Neural crest cell (in vitro differentiated cells): ENCODE data around the gene TSHZ1. TPM values are rescaled to one million over a fixed set of nuclear protein-coding genes. Genes with fewer than 3 reads are reported as not detected.

ENCODE experiments used
- DNase-seq: peaks from one replicate; pipeline ENCODE4 v3.0.0; 2021; ENCODE audit warnings: low read depth, mixed read lengths, low spot score
- H3K27ac Mint-ChIP-seq: one replicate; pipeline ENCODE4 v1.8.0; 2021; ENCODE audit warnings: mild to moderate bottlenecking, mixed read lengths; ENCODE audit not compliant: unreplicated experiment
- H3K27me3 Mint-ChIP-seq: 2 replicates; pipeline ENCODE4 v1.8.0; 2021; ENCODE audit warnings: low read depth, mild to moderate bottlenecking, mixed read lengths
- H3K36me3 Mint-ChIP-seq: 2 replicates; pipeline ENCODE4 v1.8.0; 2021; ENCODE audit warnings: low read depth, mild to moderate bottlenecking, mixed read lengths
- H3K4me1 Mint-ChIP-seq: 2 replicates; pipeline ENCODE4 v1.8.0; 2021; ENCODE audit warnings: mixed read lengths
- H3K4me3 Mint-ChIP-seq: one replicate; pipeline ENCODE4 v1.8.0; 2021; ENCODE audit warnings: mild to moderate bottlenecking, mixed read lengths
- H3K9me3 Mint-ChIP-seq: 2 replicates; pipeline ENCODE4 v1.8.0; 2021; ENCODE audit warnings: mixed read lengths
- CTCF ChIP-seq: fragments of 200-600 bp; sonication (generic); conservative IDR thresholded peaks from 2 replicates; pipeline ENCODE4 v1.5.0; 2021; ENCODE audit warnings: antibody characterized with exemption, mild to moderate bottlenecking
- total RNA-seq: library from RNA; stranded (reverse); gene quantifications from 2 replicates; pipeline ENCODE4 v1.2.1, GENCODE V29; 2021

TSHZ1 gene
- total RNA-seq, 1 donor from 2014 or later: 6.9 TPM

GRCh38 chr18:75317703-75318102 is 107.1 kb downstream of the TSHZ1 start:
- H3K27ac Mint-ChIP-seq: no peak overlapping the region
- H3K4me3 Mint-ChIP-seq: no peak overlapping the region
- no peaks in the 10 kb centered on the region for H3K9me3 Mint-ChIP-seq
- no peak for TF ChIP-seq CTCF
- no peaks in the 10 kb centered on the region for H3K27me3 Mint-ChIP-seq
- no peaks in the 10 kb centered on the region for H3K4me1 Mint-ChIP-seq
- no peaks in the 10 kb centered on the region for H3K36me3 Mint-ChIP-seq
- no peak for DNase-seq

- DNase-seq: no peak
- Mint-ChIP-seq H3K9me3 (no peaks in the 10 kb centered on the region), H3K36me3 (no peaks in the 10 kb centered on the region), H3K27ac (no peak overlapping the region), H3K4me1 (no peaks in the 10 kb centered on the region), H3K4me3 (no peak overlapping the region), H3K27me3 (peaks cover 2% of the 10 kb centered on the region)
- TF ChIP-seq CTCF: no peak
Measured at GRCh38 chr18:75319905-75320304, 109.3 kb downstream of the TSHZ1 start.

GRCh38 chr18:75320506-75320905 is 109.9 kb downstream of the TSHZ1 start:
- H3K4me1 Mint-ChIP-seq: no peaks in the 10 kb centered on the region
- peaks cover 5% of the 10 kb centered on the region for H3K36me3 Mint-ChIP-seq
- no peak overlapping the region for H3K4me3 Mint-ChIP-seq
- no peak for TF ChIP-seq CTCF
- peaks cover 2% of the 10 kb centered on the region for H3K27me3 Mint-ChIP-seq
- DNase-seq: no peak
- H3K9me3 Mint-ChIP-seq: peaks cover 3% of the 10 kb centered on the region
- no peak overlapping the region for H3K27ac Mint-ChIP-seq

GRCh38 chr18:75321431-75321830 is 110.8 kb downstream of the TSHZ1 start:
- Mint-ChIP-seq H3K27me3 (peaks cover 2% of the 10 kb centered on the region), H3K9me3 (peaks cover 7% of the 10 kb centered on the region), H3K4me3 (no peak overlapping the region), H3K36me3 (peaks cover 9% of the 10 kb centered on the region), H3K4me1 (no peaks in the 10 kb centered on the region), H3K27ac (no peak overlapping the region)
- TF ChIP-seq CTCF: no peak
- DNase-seq: no peak

- no peak for DNase-seq
- no peak overlapping the region for H3K27ac Mint-ChIP-seq
- no peak overlapping the region for H3K4me3 Mint-ChIP-seq
- peaks cover 10% of the 10 kb centered on the region for H3K9me3 Mint-ChIP-seq
- H3K36me3 Mint-ChIP-seq: peaks cover 11% of the 10 kb centered on the region
- no peaks in the 10 kb centered on the region for H3K4me1 Mint-ChIP-seq
- peaks cover 2% of the 10 kb centered on the region for H3K27me3 Mint-ChIP-seq
- TF ChIP-seq CTCF: no peak
Measured at GRCh38 chr18:75322206-75322605, 111.6 kb downstream of the TSHZ1 start.
